COLO668 (cell line): ENCODE measurements around the gene S100A9.
"Not testable (repeated sequence)": the region's sequence is repeated elsewhere in the genome, so short reads cannot be mapped to it uniquely, and the experiment has no call there.

Experiments
- DNase-seq: peaks from one replicate; lab custom pipeline; 2025; ENCODE audit not compliant: unreplicated experiment; lab: John Stamatoyannopoulos, UW

The S100A9 gene

DNA sequence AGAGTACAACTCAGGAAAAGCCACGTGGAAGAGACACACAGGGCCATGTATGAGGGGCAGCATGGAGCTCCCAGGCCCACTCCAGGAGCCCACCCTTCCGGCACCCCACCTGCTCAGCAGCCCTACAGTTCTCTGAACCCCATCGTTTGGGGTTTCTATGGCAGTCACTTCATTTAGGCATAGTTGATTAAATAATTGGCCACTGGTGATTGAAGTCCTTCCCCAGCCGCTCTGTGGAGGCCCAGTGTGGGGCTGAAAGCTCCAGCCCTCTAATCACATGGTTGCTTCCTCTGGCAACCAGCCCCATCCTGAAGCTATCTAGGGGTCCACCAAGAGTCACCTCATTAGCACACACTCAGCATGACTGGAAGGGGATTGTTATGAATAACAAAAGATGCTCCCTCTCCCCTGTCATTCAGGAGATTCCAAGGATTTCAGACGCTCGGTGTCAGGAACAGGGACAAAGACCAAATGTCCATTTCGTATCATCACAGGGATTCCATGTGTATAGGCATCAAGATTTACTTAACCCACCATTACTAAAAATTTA lies 46.5 kb downstream of the S100A9 start:
- no peak for DNase-seq

GRCh38 chr1:153404768-153405167 lies 47.1 kb downstream of the S100A9 start:
- DNase-seq = peak; percentile 32

GRCh38 chr1:153405825-153406599 lies 48.4 kb downstream of the S100A9 start:
- not testable (repeated sequence) for DNase-seq

GRCh38 chr1:153407274-153407673 lies 49.6 kb downstream of the S100A9 start:
- not testable (repeated sequence) for DNase-seq
